GM12878 (cell line): ENCODE data around the gene HPGD. TPM values are rescaled to one million over a fixed set of nuclear protein-coding genes. Genes with fewer than 3 reads are reported as not detected.

Experiments used
- BHLHE40 ChIP-seq, 2 experiments: fragments of 450-650 bp in 1 of 2; IDR thresholded peaks; 2 replicates each; pipeline ENCODE4 v1.6.1; 2011 to 2017; ENCODE audit warnings: low read depth in 2 of 2, borderline replicate concordance in 1 of 2, improper control_type of control experiment in 1 of 2, low read length in 1 of 2, mild to moderate bottlenecking in 1 of 2
- BMI1 ChIP-seq: fragments of 450-650 bp; IDR thresholded peaks from 2 replicates; pipeline ENCODE4 v1.6.1; 2016; ENCODE audit warnings: mild to moderate bottlenecking, moderate library complexity, borderline replicate concordance
- IKZF1 ChIP-seq: fragments of 450-650 bp; conservative IDR thresholded peaks from 2 replicates; pipeline ENCODE4 v1.6.1; 2017; ENCODE audit warnings: antibody characterized with exemption, mild to moderate bottlenecking
- IKZF2 ChIP-seq, 2 experiments: fragments of 450-650 bp; IDR thresholded peaks; 2 replicates each; pipeline ENCODE4 v1.6.1; 2017; ENCODE audit warnings: mild to moderate bottlenecking in 2 of 2, moderate library complexity in 2 of 2
- LARP7 ChIP-seq: fragments of 450-650 bp; IDR thresholded peaks from 2 replicates; pipeline ENCODE4 v1.6.1; 2017; ENCODE audit warnings: mild to moderate bottlenecking
- POLR2AphosphoS2 ChIP-seq: IDR thresholded peaks from 2 replicates; pipeline ENCODE4 v1.6.1; 2011; ENCODE audit warnings: low read depth, mild to moderate bottlenecking, low read length, improper control_type of control experiment, moderate library complexity
- POLR2AphosphoS5 ChIP-seq: IDR thresholded peaks from 2 replicates; pipeline ENCODE4 v1.6.1; 2011; ENCODE audit warnings: mild to moderate bottlenecking, low read length, inconsistent platforms
- SIN3A ChIP-seq: IDR thresholded peaks from 2 replicates; pipeline ENCODE4 v1.6.1; 2012; ENCODE audit warnings: low read depth, low read length, improper control_type of control experiment
- SMARCA5 ChIP-seq: fragments of 450-650 bp; IDR thresholded peaks from 2 replicates; pipeline ENCODE4 v1.6.1; 2017; ENCODE audit warnings: mild to moderate bottlenecking
- SP1 ChIP-seq: IDR thresholded peaks from one replicate; pipeline ENCODE4 v1.6.1; 2011; ENCODE audit warnings: low read depth, low read length
- SPI1 ChIP-seq: IDR thresholded peaks from 2 replicates; pipeline ENCODE4 v1.6.1; 2011; ENCODE audit warnings: low read depth, mild to moderate bottlenecking, low read length, moderate library complexity, borderline replicate concordance; ENCODE audit not compliant: insufficient read depth
- TAF1 ChIP-seq: IDR thresholded peaks from 2 replicates; pipeline ENCODE4 v1.6.1; 2011; ENCODE audit warnings: mild to moderate bottlenecking, low read depth, low read length, borderline replicate concordance
- TCF12 ChIP-seq: IDR thresholded peaks from 2 replicates; pipeline ENCODE4 v1.6.1; 2011; ENCODE audit warnings: low read depth, mild to moderate bottlenecking, low read length
- ZBTB4 ChIP-seq: fragments of 450-650 bp; formaldehyde crosslinking; IDR thresholded peaks from 2 replicates; pipeline ENCODE4 v1.4.0; 2022; ENCODE audit warnings: mild to moderate bottlenecking, moderate library complexity
- ZSCAN29 ChIP-seq: fragments of 450-650 bp; IDR thresholded peaks from 2 replicates; pipeline ENCODE4 v1.6.1; 2017; ENCODE audit warnings: mild to moderate bottlenecking, moderate library complexity
- polyA plus RNA-seq, 11 experiments: library from polyadenylated mRNA; depleted of rRNA in 4 of 11; unstranded in 6 of 11; stranded (reverse) in 5 of 11; fragments of >200 nt; fragmentation: Nextera tagmentation in 4 of 11; fragmentation: Illumina TruSeq in 1 of 11; extraction: Ambion mirVana in 4 of 11; extraction: Trizol in 1 of 11; gene quantifications; 1 replicate in 1 of 11; 2 replicates in 10 of 11; pipeline versions ENCODE4 v1.2.1 to v1.2.3, GENCODE V29; 2011 to 2016; ENCODE audit warnings: inconsistent platforms in 2 of 11, missing spikeins in 2 of 11, low read depth in 1 of 11
- total RNA-seq, 4 experiments: library from RNA; depleted of rRNA in 3 of 4; stranded (reverse); fragments of >200 nt in 3 of 4; fragmentation: Illumina TruSeq in 1 of 4; extraction: Trizol in 1 of 4; gene quantifications; 2 replicates each; pipeline versions ENCODE4 v1.2.1 to v1.2.3, GENCODE V29; 2013 to 2021
- TF ChIP-seq, protein P1 (sequence below): fragments of 450-650 bp; IDR thresholded peaks from 2 replicates; pipeline ENCODE4 v1.6.1; 2017; ENCODE audit warnings: mild to moderate bottlenecking
- TF ChIP-seq, protein P2 (sequence below): fragments of 450-650 bp; IDR thresholded peaks from 2 replicates; pipeline ENCODE4 v1.6.1; 2018; ENCODE audit warnings: mild to moderate bottlenecking, low read depth, moderate library complexity; ENCODE audit not compliant: partially characterized antibody
- TF ChIP-seq, protein P3 (sequence below): fragments of 450-650 bp; IDR thresholded peaks from 2 replicates; pipeline ENCODE4 v1.6.1; 2016; ENCODE audit warnings: mild to moderate bottlenecking

HPGD gene
- total and polyA plus RNA-seq, 10 of the 15 experiments (the other 5 are each of a cell fraction or from before 2014, with no cell fraction given) = 0.07 to 0.41 (median 0.24) TPM; not detected in 7

GRCh38 chr4:174538123-174538875 lies 16.0 kb upstream of the HPGD start (continued):
- TF ChIP-seq, protein P1, sequence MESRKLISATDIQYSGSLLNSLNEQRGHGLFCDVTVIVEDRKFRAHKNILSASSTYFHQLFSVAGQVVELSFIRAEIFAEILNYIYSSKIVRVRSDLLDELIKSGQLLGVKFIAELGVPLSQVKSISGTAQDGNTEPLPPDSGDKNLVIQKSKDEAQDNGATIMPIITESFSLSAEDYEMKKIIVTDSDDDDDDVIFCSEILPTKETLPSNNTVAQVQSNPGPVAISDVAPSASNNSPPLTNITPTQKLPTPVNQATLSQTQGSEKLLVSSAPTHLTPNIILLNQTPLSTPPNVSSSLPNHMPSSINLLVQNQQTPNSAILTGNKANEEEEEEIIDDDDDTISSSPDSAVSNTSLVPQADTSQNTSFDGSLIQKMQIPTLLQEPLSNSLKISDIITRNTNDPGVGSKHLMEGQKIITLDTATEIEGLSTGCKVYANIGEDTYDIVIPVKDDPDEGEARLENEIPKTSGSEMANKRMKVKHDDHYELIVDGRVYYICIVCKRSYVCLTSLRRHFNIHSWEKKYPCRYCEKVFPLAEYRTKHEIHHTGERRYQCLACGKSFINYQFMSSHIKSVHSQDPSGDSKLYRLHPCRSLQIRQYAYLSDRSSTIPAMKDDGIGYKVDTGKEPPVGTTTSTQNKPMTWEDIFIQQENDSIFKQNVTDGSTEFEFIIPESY = no peak
- TF ChIP-seq BMI1 (peak; percentile 55; the same call in 1 of the 2 replicates), SPI1 (peak; percentile 81; the same call in 1 of the 2 replicates), POLR2AphosphoS5 (no peak), SP1 (peak; percentile 59), ZSCAN29 (no peak), LARP7 (no peak), SIN3A (no peak), BHLHE40 (IDR thresholded peaks at IDR 0.05; ENCODE audit: borderline replicate concordance in 1 of 2, low read depth in 2 of 2, low read length in 1 of 2) (peak; percentile 54 to 60; a peak in 2 of 4 replicates), POLR2AphosphoS2 (no peak), IKZF2 (IDR thresholded peaks at IDR 0.05) (peak; percentile 92 to 94), TCF12 (no peak), SMARCA5 (0 out of 2 replicates have a peak, but pooled peaks have one; percentile 18), IKZF1 (peak; percentile 91), ZBTB4 (CRISPR knock-in tag) (no peak), TAF1 (no peak)
- TF ChIP-seq, protein P2, sequence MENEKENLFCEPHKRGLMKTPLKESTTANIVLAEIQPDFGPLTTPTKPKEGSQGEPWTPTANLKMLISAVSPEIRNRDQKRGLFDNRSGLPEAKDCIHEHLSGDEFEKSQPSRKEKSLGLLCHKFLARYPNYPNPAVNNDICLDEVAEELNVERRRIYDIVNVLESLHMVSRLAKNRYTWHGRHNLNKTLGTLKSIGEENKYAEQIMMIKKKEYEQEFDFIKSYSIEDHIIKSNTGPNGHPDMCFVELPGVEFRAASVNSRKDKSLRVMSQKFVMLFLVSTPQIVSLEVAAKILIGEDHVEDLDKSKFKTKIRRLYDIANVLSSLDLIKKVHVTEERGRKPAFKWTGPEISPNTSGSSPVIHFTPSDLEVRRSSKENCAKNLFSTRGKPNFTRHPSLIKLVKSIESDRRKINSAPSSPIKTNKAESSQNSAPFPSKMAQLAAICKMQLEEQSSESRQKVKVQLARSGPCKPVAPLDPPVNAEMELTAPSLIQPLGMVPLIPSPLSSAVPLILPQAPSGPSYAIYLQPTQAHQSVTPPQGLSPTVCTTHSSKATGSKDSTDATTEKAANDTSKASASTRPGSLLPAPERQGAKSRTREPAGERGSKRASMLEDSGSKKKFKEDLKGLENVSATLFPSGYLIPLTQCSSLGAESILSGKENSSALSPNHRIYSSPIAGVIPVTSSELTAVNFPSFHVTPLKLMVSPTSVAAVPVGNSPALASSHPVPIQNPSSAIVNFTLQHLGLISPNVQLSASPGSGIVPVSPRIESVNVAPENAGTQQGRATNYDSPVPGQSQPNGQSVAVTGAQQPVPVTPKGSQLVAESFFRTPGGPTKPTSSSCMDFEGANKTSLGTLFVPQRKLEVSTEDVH = no peak
- TF ChIP-seq, protein P3, sequence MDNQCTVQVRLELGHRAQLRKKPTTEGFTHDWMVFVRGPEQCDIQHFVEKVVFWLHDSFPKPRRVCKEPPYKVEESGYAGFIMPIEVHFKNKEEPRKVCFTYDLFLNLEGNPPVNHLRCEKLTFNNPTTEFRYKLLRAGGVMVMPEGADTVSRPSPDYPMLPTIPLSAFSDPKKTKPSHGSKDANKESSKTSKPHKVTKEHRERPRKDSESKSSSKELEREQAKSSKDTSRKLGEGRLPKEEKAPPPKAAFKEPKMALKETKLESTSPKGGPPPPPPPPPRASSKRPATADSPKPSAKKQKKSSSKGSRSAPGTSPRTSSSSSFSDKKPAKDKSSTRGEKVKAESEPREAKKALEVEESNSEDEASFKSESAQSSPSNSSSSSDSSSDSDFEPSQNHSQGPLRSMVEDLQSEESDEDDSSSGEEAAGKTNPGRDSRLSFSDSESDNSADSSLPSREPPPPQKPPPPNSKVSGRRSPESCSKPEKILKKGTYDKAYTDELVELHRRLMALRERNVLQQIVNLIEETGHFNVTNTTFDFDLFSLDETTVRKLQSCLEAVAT = peak; percentile 96
